HCT116 (cell line): ENCODE measurements around the gene FBXW2. TPM values are rescaled to one million over a fixed set of nuclear protein-coding genes. Genes with fewer than 3 reads are reported as not detected.

Source experiments
- ATAC-seq: fragments of 200-7000 bp; cut with Tn5 transposase; 2 replicates; pipeline ENCODE4 v1.9.1; 2020; ENCODE audit warnings: mild to moderate bottlenecking, moderate library complexity
- BruUV-seq: library from RNA; stranded (reverse); fragments of 400-500 nt; replicated peaks from 2 replicates; lab custom pipeline; 2021; lab: Mats Ljungman, UMichigan
- CTCF ChIA-PET: fragments of 300-600 bp; sonication (Branson Sonifier 250); formaldehyde crosslinking; loops from one replicate; lab custom pipeline; 2021; ENCODE audit warnings: antibody characterized with exemption; lab: Charles Lee
- POLR2A ChIA-PET: fragments of 300-600, 350-600 bp; sonication (Branson Sonifier 250); formaldehyde crosslinking; loops from one replicate; lab custom pipeline; 2021; ENCODE audit warnings: antibody characterized with exemption; lab: Charles Lee
- RAD21 ChIA-PET, 2 experiments: fragments of 300-600 bp; sonication (Branson Sonifier 250); formaldehyde crosslinking; loops; one replicate each; lab custom pipeline; 2023; ENCODE audit warnings: low total read pairs in 2 of 2; ENCODE audit not compliant: uncharacterized antibody in 2 of 2, unreplicated experiment in 2 of 2, low non-redundant PET in 1 of 2; lab: Charles Lee
- DNase-seq: peaks from one replicate; pipeline ENCODE4 v3.0.0-alpha.2; 2010; ENCODE audit warnings: low read depth, low spot score
- H2AFZ ChIP-seq: fragments of 200-600 bp; shearing (Covaris generic), sonication (generic); 2 replicates; pipeline ENCODE4 v1.6.1; 2017; ENCODE audit warnings: low read depth, mixed run types, mixed read lengths, antibody characterized with exemption, low read length; ENCODE audit not compliant: poor library complexity, severe bottlenecking
- H3K27ac ChIP-seq: 2 replicates; pipeline ENCODE4 v1.5.1; 2012; ENCODE audit warnings: low read depth, low read length
- H3K27me3 ChIP-seq: fragments of 200-600 bp; sonication (generic); 2 replicates; pipeline ENCODE4 v1.6.1; 2016; ENCODE audit warnings: mixed run types, low read length, mixed read lengths; ENCODE audit not compliant: insufficient read depth
- H3K36me3 ChIP-seq, 2 experiments: fragments of 200-500 bp in 1 of 2; fragments of 200-600 bp in 1 of 2; sonication (Bioruptor generic) in 1 of 2; sonication (generic) in 1 of 2; 2 replicates each; pipeline versions ENCODE4 v1.5.1 to v1.6.1; 2014 to 2016; ENCODE audit warnings: low read length in 2 of 2, inconsistent platforms in 1 of 2, mixed read lengths in 1 of 2, mixed run types in 1 of 2; ENCODE audit not compliant: insufficient read depth in 2 of 2, control insufficient read depth in 1 of 2
- H3K4me1 ChIP-seq, 2 experiments: fragments of 200-600 bp in 1 of 2; sonication (generic) in 1 of 2; 2 replicates each; pipeline versions ENCODE4 v1.5.1 to v1.6.1; 2012 to 2017; ENCODE audit warnings: low read length in 2 of 2, inconsistent platforms in 1 of 2, mild to moderate bottlenecking in 1 of 2, mixed read lengths in 1 of 2, mixed run types in 1 of 2, moderate library complexity in 1 of 2; ENCODE audit not compliant: insufficient read depth in 2 of 2, control insufficient read depth in 1 of 2
- H3K4me2 ChIP-seq: fragments of 200-600 bp; sonication (generic); 2 replicates; pipeline ENCODE4 v1.6.1; 2017; ENCODE audit warnings: mixed run types, low read length, mixed read lengths
- H3K4me3 ChIP-seq, 2 experiments: fragments of 200-600 bp in 1 of 2; sonication (generic) in 1 of 2; replicated peaks in 1 of 2; 2 replicates each; pipeline ENCODE4 v1.5.1; 2011 to 2016; ENCODE audit warnings: low read length in 2 of 2, control low read depth in 1 of 2, low read depth in 1 of 2, mild to moderate bottlenecking in 1 of 2, mixed read lengths in 1 of 2, mixed run types in 1 of 2
- H3K79me2 ChIP-seq: fragments of 200-600 bp; sonication (generic); 2 replicates; pipeline ENCODE4 v1.6.1; 2017; ENCODE audit warnings: mild to moderate bottlenecking, mixed run types, low read length, moderate library complexity, mixed read lengths; ENCODE audit not compliant: insufficient read depth
- H3K9ac ChIP-seq: fragments of 200-600 bp; sonication (generic); 2 replicates; pipeline ENCODE4 v1.6.1; 2016; ENCODE audit warnings: low read length, mixed read lengths
- H3K9me2 ChIP-seq: fragments of 200-600 bp; sonication (generic), shearing (Covaris generic); 2 replicates; pipeline ENCODE4 v1.6.1; 2017; ENCODE audit warnings: mixed run types, mild to moderate bottlenecking, moderate library complexity; ENCODE audit not compliant: insufficient read depth
- H3K9me3 ChIP-seq, 2 experiments: fragments of 200-500 bp in 1 of 2; fragments of 200-600 bp in 1 of 2; sonication (Bioruptor generic) in 1 of 2; sonication (generic) in 1 of 2; 2 replicates each; pipeline ENCODE4 v1.6.1; 2014 to 2017; ENCODE audit warnings: low read length in 2 of 2, mixed read lengths in 2 of 2, inconsistent platforms in 1 of 2, low read depth in 1 of 2, mild to moderate bottlenecking in 1 of 2, mixed run types in 1 of 2, moderate library complexity in 1 of 2; ENCODE audit not compliant: control insufficient read depth in 1 of 2, insufficient read depth in 1 of 2
- H4K20me1 ChIP-seq: fragments of 200-600 bp; sonication (generic), shearing (Covaris generic); 2 replicates; pipeline ENCODE4 v1.6.1; 2017; ENCODE audit warnings: mixed run types, mild to moderate bottlenecking, moderate library complexity; ENCODE audit not compliant: insufficient read depth
- CBX3 ChIP-seq: IDR thresholded peaks from 2 replicates; pipeline ENCODE4 v1.6.1; 2012; ENCODE audit warnings: low read depth
- EGR1 ChIP-seq: IDR thresholded peaks from 2 replicates; pipeline ENCODE4 v1.6.1; 2012; ENCODE audit warnings: low read depth
- ELF1 ChIP-seq: IDR thresholded peaks from 2 replicates; pipeline ENCODE4 v1.6.1; 2012; ENCODE audit warnings: low read depth, borderline replicate concordance
- JUND ChIP-seq: IDR thresholded peaks from 2 replicates; pipeline ENCODE4 v1.6.1; 2012
- POLR2A ChIP-seq: IDR thresholded peaks from 2 replicates; pipeline ENCODE4 v1.7.0; 2011; ENCODE audit warnings: borderline replicate concordance; ENCODE audit not compliant: insufficient read depth, insufficient read length; ENCODE audit errors: extremely low read depth
- RAD21 ChIP-seq: IDR thresholded peaks from 2 replicates; pipeline ENCODE4 v1.6.1; 2012; ENCODE audit warnings: low read depth, mild to moderate bottlenecking
- REST ChIP-seq: IDR thresholded peaks from 2 replicates; pipeline ENCODE4 v1.6.1; 2012; ENCODE audit warnings: low read depth
- SIN3A ChIP-seq: IDR thresholded peaks from 2 replicates; pipeline ENCODE4 v1.6.1; 2012; ENCODE audit warnings: low read depth
- SP1 ChIP-seq: IDR thresholded peaks from 2 replicates; pipeline ENCODE4 v1.6.1; 2012; ENCODE audit warnings: low read depth
- SRF ChIP-seq: IDR thresholded peaks from 2 replicates; pipeline ENCODE4 v1.6.1; 2012; ENCODE audit warnings: low read depth
- ZFX ChIP-seq: fragments of 450-650 bp; IDR thresholded peaks from 2 replicates; pipeline ENCODE4 v1.6.1; 2017
- ZNF274 ChIP-seq: fragments of 200-500 bp; sonication (Bioruptor generic); IDR thresholded peaks from 2 replicates; pipeline ENCODE4 v1.6.1; 2014; ENCODE audit warnings: mild to moderate bottlenecking, low read depth, low read length, inconsistent platforms
- intact Hi-C: fragments of 100-400 bp; cut with micrococcal nuclease; formaldehyde crosslinking; loops from 2 replicates; pipeline ENCODE4 v1.10.0; 2022
- total RNA-seq: library from RNA; stranded (reverse); gene quantifications from one replicate; pipeline ENCODE4 v1.2.1, GENCODE V29; 2021; ENCODE audit not compliant: unreplicated experiment
- TF ChIP-seq, protein P1 (sequence below): IDR thresholded peaks from 2 replicates; pipeline ENCODE4 v1.6.1; 2012

The FBXW2 gene
- total RNA-seq, 1 experiment from 2014 or later, result 59.6 TPM

GRCh38 chr9:120724757-120725400 is 68.3 kb downstream of the FBXW2 start:
- CTCF ChIA-PET, result no interaction called here
- H3K4me1 ChIP-seq, result no peaks in the 10 kb centered on the region
- H3K36me3 ChIP-seq, result no peaks in the 10 kb centered on the region
- DNase-seq, result no peak
- H3K79me2 ChIP-seq, result no peaks in the 10 kb centered on the region
- H3K9me3 ChIP-seq, result no peaks in the 10 kb centered on the region
- no peak for TF ChIP-seq ELF1
- TF ChIP-seq, all 23 proteins: peak for 0
- no peaks in the 10 kb centered on the region for H3K9me2 ChIP-seq
- H4K20me1 ChIP-seq, result no peaks in the 10 kb centered on the region
- intact Hi-C loops, result no loop called here
- ChIA-PET POLR2A (no interaction called here), RAD21 (no interaction called here)
- no peak overlapping the region for H3K4me2 ChIP-seq
- H3K4me3 ChIP-seq, result no peak overlapping the region
- H3K27ac ChIP-seq, result no peak overlapping the region
- BruUV-seq, result no TSS peak
- no peak for ATAC-seq
- H2AFZ ChIP-seq, result no peak overlapping the region
- no peaks in the 10 kb centered on the region for H3K27me3 ChIP-seq
- no peak overlapping the region for H3K9ac ChIP-seq

DNA sequence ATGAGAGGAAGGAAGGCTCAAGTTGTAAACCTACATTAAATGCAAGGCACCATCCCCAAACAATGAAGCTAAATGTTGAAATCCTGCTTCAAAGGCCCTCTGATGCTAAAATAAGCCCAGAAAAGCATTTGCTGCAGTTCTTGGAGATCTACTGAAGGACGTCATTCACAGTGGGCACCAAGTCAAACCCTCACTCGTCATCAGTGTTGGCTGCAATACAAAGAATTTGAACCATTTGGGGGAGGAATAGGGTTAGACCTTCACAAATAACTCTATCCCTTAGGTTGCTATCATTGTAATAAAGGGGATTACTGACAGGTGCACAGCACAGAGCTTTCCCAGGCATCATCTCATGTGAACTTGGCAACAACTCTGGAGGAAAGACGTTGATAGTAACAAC is 69.7 kb downstream of the FBXW2 start:
- H2AFZ ChIP-seq, result no peak overlapping the region
- no peak overlapping the region for H3K9ac ChIP-seq
- H4K20me1 ChIP-seq, result no peaks in the 10 kb centered on the region
- H3K9me3 ChIP-seq, result no peaks in the 10 kb centered on the region
- RAD21 ChIA-PET, result no interaction called here
- no peak for TF ChIP-seq RAD21
- no peak for TF ChIP-seq ZFX
- TF ChIP-seq, protein P1, sequence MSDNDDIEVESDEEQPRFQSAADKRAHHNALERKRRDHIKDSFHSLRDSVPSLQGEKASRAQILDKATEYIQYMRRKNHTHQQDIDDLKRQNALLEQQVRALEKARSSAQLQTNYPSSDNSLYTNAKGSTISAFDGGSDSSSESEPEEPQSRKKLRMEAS, result no peak
- no peak for TF ChIP-seq POLR2A
- TF ChIP-seq SP1, result no peak
- TF ChIP-seq REST, result no peak
- no peak for TF ChIP-seq JUND
- TF ChIP-seq ZNF274, result no peak
- no peak for TF ChIP-seq SIN3A
- TF ChIP-seq CBX3, result no peak
- TF ChIP-seq SRF, result no peak
- TF ChIP-seq EGR1, result no peak
- TF ChIP-seq ELF1, result no peak
- H3K27me3 ChIP-seq, result no peaks in the 10 kb centered on the region
- DNase-seq (no peak), ATAC-seq (no peak)
- H3K4me2 ChIP-seq, result no peak overlapping the region
- no peaks in the 10 kb centered on the region for H3K36me3 ChIP-seq
- POLR2A ChIA-PET, result no interaction called here
- no peaks in the 10 kb centered on the region for H3K9me2 ChIP-seq
- CTCF ChIA-PET, result no interaction called here
- H3K4me1 ChIP-seq, result no peaks in the 10 kb centered on the region
- BruUV-seq, result no TSS peak
- H3K4me3 ChIP-seq, result no peak overlapping the region
- H3K27ac ChIP-seq, result no peak overlapping the region
- intact Hi-C loops, result no loop called here
- H3K79me2 ChIP-seq, result no peaks in the 10 kb centered on the region
